ENCODE results near the gene ITGA3.

DNA sequence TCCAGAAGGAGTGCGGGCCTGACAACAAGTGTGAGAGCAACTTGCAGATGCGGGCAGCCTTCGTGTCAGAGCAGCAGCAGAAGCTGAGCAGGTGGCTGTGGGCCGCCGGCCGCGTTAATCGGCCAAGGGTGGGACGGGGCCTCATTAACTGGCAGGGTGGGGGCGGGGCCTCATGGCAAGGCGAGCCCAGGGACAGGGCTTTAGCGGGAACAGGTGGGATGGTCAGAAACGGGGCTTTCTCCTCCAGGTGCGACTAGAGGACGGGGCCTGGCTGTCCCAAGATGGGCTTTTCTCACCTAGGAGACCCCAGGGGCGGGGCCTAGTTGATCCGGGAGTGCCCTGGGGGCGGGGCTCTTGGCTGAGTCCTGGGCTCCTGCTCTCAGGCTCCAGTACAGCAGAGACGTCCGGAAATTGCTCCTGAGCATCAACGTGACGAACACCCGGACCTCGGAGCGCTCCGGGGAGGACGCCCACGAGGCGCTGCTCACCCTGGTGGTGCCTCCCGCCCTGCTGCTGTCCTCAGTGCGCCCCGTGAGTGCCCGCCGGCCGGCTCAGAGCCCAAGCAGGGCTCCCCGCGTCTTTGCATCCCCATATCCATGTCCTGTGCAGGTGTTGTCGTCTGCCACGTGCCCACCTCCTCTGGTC lies 20.8 kb downstream of the ITGA3 start:
- TF ChIP-seq POLR2A (IDR thresholded peaks at IDR 0.05; ENCODE audit: low read length) (no peak), GATA1 (IDR thresholded peaks at IDR 0.05; ENCODE audit: low read depth, low read length) (no peak)

Data from erythroblast (primary cell).